Measurements from ENCODE around the gene PRPF40A. TPM values are rescaled to one million over a fixed set of nuclear protein-coding genes. Genes with fewer than 3 reads are reported as not detected.

The PRPF40A gene
- total and polyA plus RNA-seq, 2 of the 8 experiments (the other 6 are each of a cell fraction or from before 2014, with no cell fraction given), result 85.5 to 176 TPM

GRCh38 chr2:152606941-152607340 is 110.3 kb downstream of the PRPF40A start:
- WGBS, 2 experiments (ENCODE audit: extremely low coverage in 1 of 2, insufficient coverage in 1 of 2, insufficient read length in 1 of 2, insufficient replicate concordance in 2 of 2, low coverage in 1 of 2, low lambda C conversion rate in 2 of 2, missing lambda C conversion rate in 1 of 2), result 69% methylated on average over 2 of the region's 2 CpGs; no CpG with 5 or more reads in 1 of the 2 experiments
- FAIRE-seq (no peak), DNase-seq (ENCODE audit: low read depth in 1 of 2, low spot score in 2 of 2) (no peak)
- Histone ChIP-seq H3K27ac (ENCODE audit: low read depth, low read length) (no peak overlapping the region), H2BK120ac (replicated peaks; ENCODE audit: low read depth, low read length) (no peak overlapping the region), H2BK20ac (ENCODE audit: low read length) (no peak overlapping the region), H4K20me1 (replicated peaks in 1 of 2; ENCODE audit: control insufficient read depth in 1 of 2, insufficient read depth in 2 of 2, low read length in 2 of 2) (no peaks in the 10 kb centered on the region), H3K36me3 (ENCODE audit: control insufficient read depth in 2 of 4, insufficient read depth in 4 of 4, low read length in 3 of 4) (peaks cover 0 to 20% (median 7%) of the 10 kb centered on the region in 4 experiments; a peak in 4 of 8 replicates), H4K91ac (replicated peaks; ENCODE audit: insufficient read length, low read length) (no peak overlapping the region), H3K14ac (ENCODE audit: insufficient read length) (no peak overlapping the region), H3K4ac (replicated peaks; ENCODE audit: insufficient read length, low read depth, low read length) (no peak overlapping the region), H3K27me3 (replicated peaks in 1 of 4; ENCODE audit: control insufficient read depth in 3 of 4, extremely low read depth in 1 of 4, insufficient read depth in 3 of 4, low read length in 3 of 4) (no peaks in the 10 kb centered on the region), H2AK5ac (ENCODE audit: low read depth, low read length) (no peak overlapping the region), H3K9me3 (ENCODE audit: insufficient read depth in 2 of 2, low read depth in 1 of 2, low read length in 1 of 2) (no peaks in the 10 kb centered on the region), H3K4me2 (ENCODE audit: insufficient read depth in 1 of 2, low read depth in 2 of 2, low read length in 2 of 2) (no peak overlapping the region), H2BK12ac (ENCODE audit: low read depth, low read length) (no peak overlapping the region), H3K18ac (ENCODE audit: extremely low read depth, low read length) (no peak overlapping the region), H3K4me3 (ENCODE audit: extremely low read depth in 1 of 4, insufficient read depth in 2 of 4, low read depth in 3 of 4, low read length in 4 of 4) (no peak overlapping the region), H3K4me1 (replicated peaks in 1 of 4; ENCODE audit: control insufficient read depth in 3 of 4, insufficient read depth in 4 of 4, low read length in 3 of 4) (no peaks in the 10 kb centered on the region), H3K9ac (replicated peaks in 1 of 4; ENCODE audit: extremely low read depth in 1 of 4, low read depth in 3 of 4, low read length in 3 of 4) (no peak overlapping the region), H2BK15ac (ENCODE audit: low read length) (no peak overlapping the region), H3K23ac (ENCODE audit: insufficient read length) (no peak overlapping the region), H3K56ac (replicated peaks; ENCODE audit: insufficient read length, low read depth, low read length) (no peak overlapping the region), H4K8ac (ENCODE audit: extremely low read depth, insufficient read depth, low read length) (no peak overlapping the region), H2AFZ (ENCODE audit: low read length) (no peak overlapping the region), H4K5ac (ENCODE audit: insufficient read length, low read depth, low read length) (no peak overlapping the region), H3K79me1 (ENCODE audit: low read depth, low read length) (no peaks in the 10 kb centered on the region; the same call in 1 of the 2 replicates), H2BK5ac (ENCODE audit: low read depth, low read length) (no peak overlapping the region), H3K79me2 (ENCODE audit: control insufficient read depth in 1 of 2, insufficient read depth in 2 of 2, low read length in 2 of 2) (no peaks in the 10 kb centered on the region), H3K23me2 (ENCODE audit: low read depth, low read length) (no peaks in the 10 kb centered on the region)
- ChIA-PET POLR2A (ENCODE audit: partially characterized antibody) (no interaction called here), CTCF (ENCODE audit: partially characterized antibody) (interaction anchor here (1.5 kb wide), 1 partner anchor 29 kb away, joined by 5 read pairs; no protein-coding TSS in a partner anchor)
- no peak for TF ChIP-seq SUZ12 (IDR thresholded peaks at IDR 0.05; ENCODE audit: low read length)
- no peak for TF ChIP-seq SIRT6 (IDR thresholded peaks at IDR 0.05; ENCODE audit: low read length)
- TF ChIP-seq CBX5 (IDR thresholded peaks at IDR 0.05; ENCODE audit: low read depth, low read length), result no peak
- TF ChIP-seq JUN (IDR thresholded peaks at IDR 0.05; ENCODE audit: low read depth, low read length), result no peak
- no peak for TF ChIP-seq SP1 (IDR thresholded peaks at IDR 0.05; ENCODE audit: low read depth, low read length)
- TF ChIP-seq SIN3A (conservative IDR thresholded peaks at IDR 0.05 in 1 of 2, IDR thresholded peaks at IDR 0.05 in 1 of 2; ENCODE audit: low read depth in 1 of 2, low read length in 2 of 2), result no peak
- TF ChIP-seq HDAC2 (IDR thresholded peaks at IDR 0.05; ENCODE audit: borderline replicate concordance in 1 of 2, low read depth in 2 of 2, low read length in 2 of 2), result no peak
- no peak for TF ChIP-seq USF2 (IDR thresholded peaks at IDR 0.05; ENCODE audit: low read length)
- TF ChIP-seq HDAC6 (IDR thresholded peaks at IDR 0.05; ENCODE audit: low read depth, low read length), result no peak
- TF ChIP-seq PHF8 (conservative IDR thresholded peaks at IDR 0.05; ENCODE audit: low read depth, low read length), result no peak
- no peak for TF ChIP-seq KDM5A (IDR thresholded peaks at IDR 0.05; ENCODE audit: low read length)
- TF ChIP-seq SRF (IDR thresholded peaks at IDR 0.05; ENCODE audit: low read depth, low read length), result no peak
- TF ChIP-seq ATF3 (IDR thresholded peaks at IDR 0.05; ENCODE audit: insufficient read depth, low read depth, low read length), result no peak

All from H1 (cell line).